Measurements from ENCODE around the gene MRAS. TPM values are rescaled to one million over a fixed set of nuclear protein-coding genes. Genes with fewer than 3 reads are reported as not detected.

Gene MRAS
- total RNA-seq, 6 donors from 2014 or later = 15.7 to 56.0 (median 34.8) TPM

DNA sequence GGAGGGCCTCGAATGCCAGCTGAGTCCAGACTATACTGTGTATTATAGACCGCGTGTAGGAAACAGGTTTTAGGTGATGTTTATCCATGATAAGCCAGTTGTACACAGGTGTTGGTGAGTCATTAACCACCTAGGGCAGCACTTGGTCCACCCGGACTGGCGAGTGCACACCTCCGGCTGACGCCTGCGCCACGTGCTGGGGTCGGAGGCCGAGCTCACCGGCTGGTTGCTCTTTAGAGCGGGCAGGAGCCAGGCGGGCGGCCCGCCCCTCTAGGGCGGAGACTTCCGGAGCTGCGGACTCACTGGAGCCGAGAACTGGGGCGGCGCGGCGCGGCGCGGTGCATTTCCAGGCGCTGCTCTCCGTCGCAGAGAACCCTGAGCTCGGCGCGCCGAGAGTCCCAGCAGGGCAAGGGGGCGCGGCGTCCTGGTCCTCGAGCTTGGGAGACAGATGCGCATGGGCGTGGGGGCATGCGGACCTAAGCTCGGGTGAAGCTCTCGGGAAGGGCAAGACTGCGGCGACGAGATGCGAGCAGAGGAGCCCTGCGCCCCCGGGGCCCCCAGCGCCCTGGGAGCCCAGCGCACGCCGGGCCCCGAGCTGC, 86.0 kb downstream of the MRAS start, which contains the start of gene ESYT3:
Gene ESYT3 (plus strand): TSS at position 341 of the 599 bp plus-strand sequence. CDS start 183 bp downstream, at position 524.
- peak; percentile 94 to 97 for DNase-seq
- peak; percentile 92 to 95 for ATAC-seq (ENCODE audit: low FRiP score in 2 of 2)
- Histone ChIP-seq H3K9me3 (no peaks in the 10 kb centered on the region), H3K36me3 (no peaks in the 10 kb centered on the region), H3K4me3 (peak within 1 kb of the TSS; percentile 56 to 85 (median 72)), H3K4me1 (peaks cover 16 to 36% (median 22%) of the 10 kb centered on the region in 4 donors), H3K27me3 (peaks cover 0 to 6% (median 3%) of the 10 kb centered on the region in 4 donors), H3K27ac (peak within 1 kb of the TSS; percentile 78 to 82 (median 79))
- 2 to 4% methylated on average over 15 to 27 of the region's 54 CpGs for WGBS, 2 donors
- peak in 1 of 4 donors; percentile 18 for TF ChIP-seq EP300 (IDR thresholded peaks at IDR 0.05)
- TF ChIP-seq POLR2A (IDR thresholded peaks at IDR 0.05) = peak in 3 of 4 donors; percentile 60 to 87 (median 62)
- TF ChIP-seq, protein P1, sequence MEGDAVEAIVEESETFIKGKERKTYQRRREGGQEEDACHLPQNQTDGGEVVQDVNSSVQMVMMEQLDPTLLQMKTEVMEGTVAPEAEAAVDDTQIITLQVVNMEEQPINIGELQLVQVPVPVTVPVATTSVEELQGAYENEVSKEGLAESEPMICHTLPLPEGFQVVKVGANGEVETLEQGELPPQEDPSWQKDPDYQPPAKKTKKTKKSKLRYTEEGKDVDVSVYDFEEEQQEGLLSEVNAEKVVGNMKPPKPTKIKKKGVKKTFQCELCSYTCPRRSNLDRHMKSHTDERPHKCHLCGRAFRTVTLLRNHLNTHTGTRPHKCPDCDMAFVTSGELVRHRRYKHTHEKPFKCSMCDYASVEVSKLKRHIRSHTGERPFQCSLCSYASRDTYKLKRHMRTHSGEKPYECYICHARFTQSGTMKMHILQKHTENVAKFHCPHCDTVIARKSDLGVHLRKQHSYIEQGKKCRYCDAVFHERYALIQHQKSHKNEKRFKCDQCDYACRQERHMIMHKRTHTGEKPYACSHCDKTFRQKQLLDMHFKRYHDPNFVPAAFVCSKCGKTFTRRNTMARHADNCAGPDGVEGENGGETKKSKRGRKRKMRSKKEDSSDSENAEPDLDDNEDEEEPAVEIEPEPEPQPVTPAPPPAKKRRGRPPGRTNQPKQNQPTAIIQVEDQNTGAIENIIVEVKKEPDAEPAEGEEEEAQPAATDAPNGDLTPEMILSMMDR (IDR thresholded peaks at IDR 0.05) = no peak
- peak; percentile 35 to 86 for TF ChIP-seq POLR2AphosphoS5 (IDR thresholded peaks at IDR 0.05)

DNA sequence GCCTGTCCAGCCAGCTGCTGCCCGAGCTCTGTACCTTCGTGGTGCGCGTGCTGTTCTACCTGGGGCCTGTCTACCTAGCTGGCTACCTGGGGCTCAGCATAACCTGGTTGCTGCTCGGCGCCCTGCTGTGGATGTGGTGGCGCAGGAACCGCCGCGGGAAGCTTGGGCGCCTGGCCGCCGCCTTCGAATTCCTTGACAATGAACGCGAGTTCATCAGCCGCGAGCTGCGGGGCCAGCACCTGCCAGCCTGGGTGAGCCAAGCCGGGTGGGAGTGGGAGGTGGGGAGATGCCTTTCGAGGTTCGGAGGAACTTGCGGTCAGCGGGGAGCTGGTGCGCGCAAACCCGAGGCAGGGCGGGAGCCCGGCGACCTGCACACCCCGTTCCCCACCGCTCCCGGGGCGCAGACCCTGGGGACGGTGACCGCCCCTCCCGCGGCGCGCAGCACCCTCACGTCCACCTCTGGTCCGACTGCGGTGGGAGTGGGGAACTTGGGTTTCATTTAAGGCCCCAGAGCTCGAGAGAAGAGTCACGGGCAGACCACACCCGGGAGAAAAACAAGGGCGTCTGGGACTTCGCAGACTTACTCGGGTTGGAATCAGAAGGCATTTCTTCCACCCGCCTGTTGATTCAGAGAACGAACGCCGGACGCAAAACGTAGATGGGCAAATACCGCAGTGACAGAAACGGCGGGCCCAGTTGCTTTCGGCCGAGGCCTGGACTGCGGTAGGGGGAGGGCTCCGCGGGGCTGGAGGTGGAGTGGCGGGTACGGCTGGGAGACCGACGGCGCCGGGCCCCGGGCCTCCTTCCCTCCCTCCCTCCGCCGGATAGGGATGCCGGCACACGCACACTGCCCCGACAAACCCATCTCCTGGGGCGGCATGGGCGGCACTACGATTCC, 86.7 kb downstream of the MRAS start:
- WGBS, 2 donors = 1 to 3% methylated on average over 21 to 37 of the region's 78 CpGs
- Histone ChIP-seq H3K27ac (peak overlapping the region; percentile 78 to 82 (median 79)), H3K27me3 (peaks cover 0 to 6% (median 3%) of the 10 kb centered on the region in 4 donors), H3K9me3 (no peaks in the 10 kb centered on the region), H3K4me1 (peaks cover 16 to 43% (median 29%) of the 10 kb centered on the region in 4 donors), H3K4me3 (peak overlapping the region; percentile 56 to 85 (median 72)), H3K36me3 (no peaks in the 10 kb centered on the region)
- ATAC-seq (ENCODE audit: low FRiP score in 2 of 2) (peak in 1 of 2 donors; percentile 34), DNase-seq (peak in 1 of 2 donors; percentile 85)
- TF ChIP-seq POLR2A (IDR thresholded peaks at IDR 0.05) (no peak), EP300 (IDR thresholded peaks at IDR 0.05) (no peak), POLR2AphosphoS5 (IDR thresholded peaks at IDR 0.05) (no peak)
- TF ChIP-seq, protein P1 (IDR thresholded peaks at IDR 0.05) = no peak

DNA sequence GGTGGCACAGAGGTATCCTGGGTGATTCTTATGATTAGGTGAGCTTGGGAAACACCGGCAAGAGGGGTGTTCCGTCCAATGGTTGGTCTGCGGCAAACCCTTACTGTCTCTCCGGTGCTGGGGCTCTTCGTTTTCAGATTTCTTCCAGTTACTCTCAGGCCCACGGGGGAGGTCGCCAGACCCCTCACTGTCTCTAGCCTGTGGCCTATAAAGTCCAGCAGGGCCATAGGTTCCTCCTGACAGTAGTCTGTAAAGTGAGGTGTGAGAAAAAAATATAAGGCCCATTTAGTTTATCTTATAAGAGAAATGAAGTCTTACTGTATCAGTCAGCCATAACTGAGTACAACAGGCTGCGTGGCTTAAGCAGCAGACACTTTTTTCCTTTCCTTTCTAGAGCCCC, 87.5 kb downstream of the MRAS start:
- no peak for TF ChIP-seq POLR2A (IDR thresholded peaks at IDR 0.05)
- TF ChIP-seq, protein P1 (IDR thresholded peaks at IDR 0.05) = no peak
- no peak for TF ChIP-seq POLR2AphosphoS5 (IDR thresholded peaks at IDR 0.05)
- Histone ChIP-seq H3K4me1 (peaks cover 18 to 49% (median 35%) of the 10 kb centered on the region in 4 donors), H3K9me3 (no peaks in the 10 kb centered on the region), H3K4me3 (peak overlapping the region; percentile 56 to 85 (median 72)), H3K36me3 (no peaks in the 10 kb centered on the region), H3K27ac (peak overlapping the region; percentile 78 to 82 (median 79)), H3K27me3 (peaks cover 0 to 6% (median 3%) of the 10 kb centered on the region in 4 donors)
- peak in 1 of 2 donors; percentile 40 for DNase-seq
- 63 to 89% methylated on average over 8 of the region's 8 CpGs for WGBS, 2 donors
- no peak for ATAC-seq (ENCODE audit: low FRiP score in 2 of 2)

DNA sequence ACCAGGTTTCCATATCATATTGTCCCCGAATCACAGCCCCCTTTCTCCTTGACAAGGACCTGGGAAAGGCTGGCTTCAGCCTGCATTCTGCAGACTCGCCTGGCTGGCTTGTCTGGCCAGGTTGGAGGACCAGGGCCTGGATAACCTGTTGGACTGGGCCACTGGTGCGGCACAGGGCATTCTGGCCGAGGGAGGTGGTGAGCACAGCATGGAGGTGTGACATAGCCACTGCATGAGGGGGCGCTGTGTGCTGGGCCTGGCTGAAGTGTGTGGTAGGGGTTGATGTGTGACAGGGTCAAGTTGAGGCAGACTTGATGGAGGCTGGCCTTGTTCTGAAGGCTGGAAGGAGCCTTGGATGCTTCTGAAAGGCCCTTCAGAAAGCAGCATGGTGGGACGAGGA, 88.9 kb downstream of the MRAS start:
- TF ChIP-seq EP300 (IDR thresholded peaks at IDR 0.05) = no peak
- TF ChIP-seq POLR2AphosphoS5 (IDR thresholded peaks at IDR 0.05) = no peak
- TF ChIP-seq POLR2A (IDR thresholded peaks at IDR 0.05) = no peak
- TF ChIP-seq, protein P1 (IDR thresholded peaks at IDR 0.05) = no peak
- WGBS, 2 donors = 88 to 92% methylated on average over 3 to 6 of the region's 6 CpGs
- H3K27ac ChIP-seq = no peak overlapping the region

More for the DNA sequence above, 88.9 kb downstream of the MRAS start:
- no peak for ATAC-seq (ENCODE audit: low FRiP score in 2 of 2)
- DNase-seq = no peak
- H3K4me3 ChIP-seq = peak overlapping the region in 1 of 4 donors; percentile 85
- no peaks in the 10 kb centered on the region for H3K36me3 ChIP-seq
- H3K27me3 ChIP-seq = peaks cover 0 to 6% (median 3%) of the 10 kb centered on the region in 4 donors
- peaks cover 30 to 61% (median 49%) of the 10 kb centered on the region in 4 donors for H3K4me1 ChIP-seq
- H3K9me3 ChIP-seq = no peaks in the 10 kb centered on the region

Measured in upper lobe of left lung (tissue), 6 donors.